Chondrocyte (in vitro differentiated cells): Measurements from ENCODE around the gene EFNA3. TPM values are rescaled to one million over a fixed set of nuclear protein-coding genes. Genes with fewer than 3 reads are reported as not detected.
A peak's percentile ranks its signal among the peaks of the same experiment; 100 is the strongest.

ENCODE experiments used
- DNase-seq: peaks from one replicate; pipeline ENCODE4 v3.0.0; 2021; ENCODE audit warnings: mixed read lengths, low spot score
- H3K27ac Mint-ChIP-seq: one replicate; pipeline ENCODE4 v1.8.0; 2021; ENCODE audit warnings: mild to moderate bottlenecking, moderate library complexity, mixed read lengths; ENCODE audit not compliant: unreplicated experiment
- H3K27me3 Mint-ChIP-seq: 2 replicates; pipeline ENCODE4 v1.8.0; 2021; ENCODE audit warnings: low read depth, mixed read lengths
- H3K36me3 Mint-ChIP-seq: 2 replicates; pipeline ENCODE4 v1.8.0; 2021; ENCODE audit warnings: low read depth, mixed read lengths
- H3K4me1 Mint-ChIP-seq: 2 replicates; pipeline ENCODE4 v1.8.0; 2021; ENCODE audit warnings: low read depth, mild to moderate bottlenecking, mixed read lengths
- H3K4me3 Mint-ChIP-seq: one replicate; pipeline ENCODE4 v1.8.0; 2021; ENCODE audit warnings: mild to moderate bottlenecking, moderate library complexity, mixed read lengths; ENCODE audit not compliant: unreplicated experiment
- H3K9me3 Mint-ChIP-seq: 2 replicates; pipeline ENCODE4 v1.8.0; 2021; ENCODE audit warnings: low read depth, mixed read lengths
- CTCF ChIP-seq: fragments of 200-600 bp; sonication (generic); IDR thresholded peaks from 2 replicates; pipeline ENCODE4 v1.5.0; 2021; ENCODE audit warnings: antibody characterized with exemption, mild to moderate bottlenecking, moderate library complexity
- total RNA-seq: library from RNA; stranded (reverse); gene quantifications from 3 replicates; pipeline ENCODE4 v1.2.1, GENCODE V29; 2021

The EFNA3 gene
- total RNA-seq, 1 donor from 2014 or later, result 4.5 TPM

- no peaks in the 10 kb centered on the region for H3K9me3 Mint-ChIP-seq
- peaks cover 5% of the 10 kb centered on the region for H3K36me3 Mint-ChIP-seq
- peak overlapping the region; percentile 66 for H3K4me3 Mint-ChIP-seq
- no peak overlapping the region for H3K27ac Mint-ChIP-seq
- H3K27me3 Mint-ChIP-seq, result peaks cover 24% of the 10 kb centered on the region
- peak; percentile 86 for DNase-seq
- TF ChIP-seq CTCF, result no peak
- H3K4me1 Mint-ChIP-seq, result peaks cover 33% of the 10 kb centered on the region
Measured at GRCh38 chr1:155079487-155080311, 1.1 kb downstream of the EFNA3 start.

GRCh38 chr1:155080312-155081228 is 1.9 kb downstream of the EFNA3 start:
- TF ChIP-seq CTCF, result no peak
- Mint-ChIP-seq H3K36me3 (peaks cover 5% of the 10 kb centered on the region), H3K4me1 (peaks cover 37% of the 10 kb centered on the region), H3K4me3 (no peak overlapping the region), H3K9me3 (no peaks in the 10 kb centered on the region), H3K27ac (no peak overlapping the region), H3K27me3 (peaks cover 24% of the 10 kb centered on the region)
- DNase-seq, result no peak

- peak overlapping the region; percentile 61 for H3K4me3 Mint-ChIP-seq
- peaks cover 38% of the 10 kb centered on the region for H3K4me1 Mint-ChIP-seq
- H3K27ac Mint-ChIP-seq, result no peak overlapping the region
- no peak for DNase-seq
- no peak for TF ChIP-seq CTCF
- no peaks in the 10 kb centered on the region for H3K9me3 Mint-ChIP-seq
- peaks cover 5% of the 10 kb centered on the region for H3K36me3 Mint-ChIP-seq
- peaks cover 24% of the 10 kb centered on the region for H3K27me3 Mint-ChIP-seq
Measured at GRCh38 chr1:155081472-155082300, 3.0 kb downstream of the EFNA3 start.

GRCh38 chr1:155082301-155083051 is 3.8 kb downstream of the EFNA3 start:
- DNase-seq, result no peak
- Mint-ChIP-seq H3K9me3 (no peaks in the 10 kb centered on the region), H3K36me3 (peaks cover 5% of the 10 kb centered on the region), H3K27me3 (peaks cover 24% of the 10 kb centered on the region), H3K27ac (no peak overlapping the region), H3K4me1 (peaks cover 44% of the 10 kb centered on the region), H3K4me3 (peak overlapping the region; percentile 16)
- TF ChIP-seq CTCF, result no peak
